ENCODE data around the gene CCDC167.

DNA sequence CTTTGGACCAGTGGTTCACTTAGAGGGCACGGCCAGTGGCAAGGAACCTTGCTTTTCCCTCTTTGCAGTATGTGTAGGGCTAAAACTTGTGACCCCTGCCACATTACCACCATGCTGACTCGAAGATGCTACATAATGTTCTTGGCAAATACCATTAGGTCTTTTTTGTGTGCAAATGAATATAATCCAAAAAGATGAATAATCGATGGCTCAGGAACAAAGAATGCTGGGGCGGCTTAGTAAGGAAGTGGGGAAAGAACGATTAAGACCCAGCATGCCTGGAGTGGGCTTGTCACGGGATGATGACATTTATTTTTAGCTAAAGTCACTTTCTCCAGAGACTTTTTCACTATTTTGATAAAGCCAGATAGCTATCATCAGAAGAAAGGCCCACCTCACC, 43.6 kb downstream of the CCDC167 start:
- TF ChIP-seq CTCF (IDR thresholded peaks at IDR 0.05 in 2 of 3, conservative IDR thresholded peaks at IDR 0.05 in 1 of 3; ENCODE audit: borderline replicate concordance in 1 of 3, insufficient read depth in 1 of 3, low read depth in 2 of 3, low read length in 2 of 3): no peak
- no peak for TF ChIP-seq EZH2 (IDR thresholded peaks at IDR 0.05)
- TF ChIP-seq SIN3A (IDR thresholded peaks at IDR 0.05; ENCODE audit: low read depth): no peak
- TF ChIP-seq RAD21 (IDR thresholded peaks at IDR 0.05; ENCODE audit: low read depth): no peak
- TF ChIP-seq POLR2AphosphoS5 (IDR thresholded peaks at IDR 0.05; ENCODE audit: low read depth, low read length): no peak
- no peak for TF ChIP-seq ATF3 (IDR thresholded peaks at IDR 0.05)
- TF ChIP-seq POLR2A (IDR thresholded peaks at IDR 0.05; ENCODE audit: borderline replicate concordance, extremely low read depth, insufficient read depth, insufficient read length): no peak
- TF ChIP-seq EZH2phosphoT487 (IDR thresholded peaks at IDR 0.05; ENCODE audit: borderline replicate concordance): no peak
- TF ChIP-seq JUND (IDR thresholded peaks at IDR 0.05): no peak
- no peak for TF ChIP-seq SRF (IDR thresholded peaks at IDR 0.05; ENCODE audit: low read depth)
- no peak for TF ChIP-seq REST (IDR thresholded peaks at IDR 0.05; ENCODE audit: low read depth)
- TF ChIP-seq ZBTB33 (IDR thresholded peaks at IDR 0.05; ENCODE audit: extremely low read depth, insufficient replicate concordance, low read length): no peak
